Naive thymus-derived CD4-positive, alpha-beta T cell (primary cell): ENCODE measurements around the gene PHACTR1. TPM values are rescaled to one million over a fixed set of nuclear protein-coding genes. Genes with fewer than 3 reads are reported as not detected.
A peak's percentile ranks its signal among the peaks of the same experiment; 100 is the strongest.

ENCODE experiments used
- ATAC-seq: fragments of 150-1000 bp; cut with Tn5 transposase; 2 replicates; pipeline ENCODE4 v1.10.0; 2021; ENCODE audit warnings: mild to moderate bottlenecking, moderate library complexity
- CTCF ChIA-PET: fragments of 350-600 bp; sonication (Branson Sonifier 250); formaldehyde crosslinking; loops from one replicate; lab custom pipeline; 2021; ENCODE audit warnings: antibody characterized with exemption; lab: Charles Lee
- POLR2A ChIA-PET: fragments of 350-600 bp; sonication (Branson Sonifier 250); formaldehyde crosslinking; loops from one replicate; lab custom pipeline; 2021; ENCODE audit warnings: antibody characterized with exemption, inconsistent platforms; lab: Charles Lee
- DNase-seq, 9 donors: peaks; one replicate each; pipeline versions ENCODE4 v3.0.0 to v3.0.0-alpha.2; 2020 to 2022; ENCODE audit warnings: mixed read lengths in 1 of 9
- H3K27ac ChIP-seq: one replicate; pipeline ENCODE4 v1.7.0; 2013; ENCODE audit warnings: mild to moderate bottlenecking, low read depth, low read length, moderate library complexity
- H3K27me3 ChIP-seq, 2 donors: one replicate each; pipeline ENCODE4 v1.7.0; 2013; ENCODE audit warnings: low read length in 2 of 2, mild to moderate bottlenecking in 2 of 2, moderate library complexity in 2 of 2; ENCODE audit not compliant: control insufficient read depth in 2 of 2, insufficient read depth in 2 of 2
- H3K36me3 ChIP-seq, 3 experiments: 1 replicate in 2 of 3; 2 replicates in 1 of 3; pipeline ENCODE4 v1.7.0; 2013; ENCODE audit warnings: low read length in 3 of 3, mild to moderate bottlenecking in 3 of 3, moderate library complexity in 1 of 3; ENCODE audit not compliant: insufficient read depth in 3 of 3, control insufficient read depth in 2 of 3
- H3K4me1 ChIP-seq, 2 donors: one replicate each; pipeline ENCODE4 v1.7.0; 2013; ENCODE audit warnings: low read length in 2 of 2, mild to moderate bottlenecking in 2 of 2, moderate library complexity in 1 of 2; ENCODE audit not compliant: control insufficient read depth in 2 of 2, insufficient read depth in 2 of 2
- H3K4me3 ChIP-seq: 2 replicates; pipeline ENCODE4 v1.7.0; 2013; ENCODE audit warnings: mild to moderate bottlenecking, low read length
- H3K9me3 ChIP-seq, 3 experiments: 1 replicate in 2 of 3; 2 replicates in 1 of 3; pipeline ENCODE4 v1.7.0; 2013; ENCODE audit warnings: low read length in 3 of 3; ENCODE audit not compliant: control insufficient read depth in 2 of 3
- H3K27ac Mint-ChIP-seq, 9 donors: one replicate each; pipeline ENCODE4 v1.8.0; 2020 to 2022; ENCODE audit warnings: mixed read lengths in 9 of 9, mild to moderate bottlenecking in 8 of 9, moderate library complexity in 5 of 9, inconsistent platforms in 2 of 9
- H3K27me3 Mint-ChIP-seq, 5 donors: one replicate each; pipeline ENCODE4 v1.8.0; 2021 to 2022; ENCODE audit warnings: mixed read lengths in 5 of 5, mild to moderate bottlenecking in 1 of 5
- H3K36me3 Mint-ChIP-seq, 5 donors: one replicate each; pipeline ENCODE4 v1.8.0; 2020 to 2022; ENCODE audit warnings: mixed read lengths in 5 of 5, mild to moderate bottlenecking in 3 of 5, inconsistent platforms in 1 of 5
- H3K4me1 Mint-ChIP-seq, 7 donors: one replicate each; pipeline ENCODE4 v1.8.0; 2020 to 2022; ENCODE audit warnings: mixed read lengths in 7 of 7, mild to moderate bottlenecking in 3 of 7, inconsistent platforms in 1 of 7
- H3K4me3 Mint-ChIP-seq, 10 donors: one replicate each; pipeline ENCODE4 v1.8.0; 2020 to 2022; ENCODE audit warnings: mild to moderate bottlenecking in 10 of 10, mixed read lengths in 10 of 10, moderate library complexity in 6 of 10, inconsistent platforms in 2 of 10
- H3K9me3 Mint-ChIP-seq, 11 donors: one replicate each; pipeline ENCODE4 v1.8.0; 2020 to 2022; ENCODE audit warnings: mixed read lengths in 11 of 11, mild to moderate bottlenecking in 4 of 11, inconsistent platforms in 1 of 11, moderate library complexity in 1 of 11
- intact Hi-C, 2 donors: fragments of 100-400 bp; cut with micrococcal nuclease; formaldehyde crosslinking; loops; one replicate each; pipeline ENCODE4 v1.15.1; 2023
- polyA plus RNA-seq, 2 donors: library from polyadenylated mRNA; unstranded; fragments of 300-500 nt; fragmentation: Illumina TruSeq; gene quantifications; one replicate each; pipeline ENCODE4 v1.2.3, GENCODE V29; 2021
- total RNA-seq, 6 experiments: library from RNA in 5 of 6; stranded (reverse) in 5 of 6; gene quantifications; 1 replicate in 5 of 6; 2 replicates in 1 of 6; pipeline ENCODE4 v1.2.3 and lab custom pipeline; 2021 to 2026

Gene PHACTR1
- total and polyA plus RNA-seq, 7 experiments from 2014 or later: 0.18 to 43.1 (median 0.62) TPM

- Histone ChIP-seq H3K27me3 (no peaks in the 10 kb centered on the region), H3K36me3 (no peaks in the 10 kb centered on the region), H3K4me3 (no peak overlapping the region), H3K9me3 (peaks cover 0 to 8% (median 0%) of the 10 kb centered on the region in 3 experiments), H3K27ac (no peak overlapping the region), H3K4me1 (no peaks in the 10 kb centered on the region)
- peaks cover 0 to 1% (median 0%) of the 10 kb centered on the region in 7 donors for H3K4me1 Mint-ChIP-seq
- H3K4me3 Mint-ChIP-seq: no peak overlapping the region
- peaks cover 0 to under 1% (median 0%) of the 10 kb centered on the region in 5 donors for H3K36me3 Mint-ChIP-seq
- no peak for ATAC-seq
- CTCF ChIA-PET: interaction anchor here (0.7 kb wide), 1 partner anchor 23 kb away, joined by 4 read pairs; no protein-coding TSS in a partner anchor
- H3K27ac Mint-ChIP-seq: no peak overlapping the region
- intact Hi-C loops: no loop called here
- POLR2A ChIA-PET: no interaction called here
- peaks cover 0 to under 1% (median 0%) of the 10 kb centered on the region in 11 donors for H3K9me3 Mint-ChIP-seq
- H3K27me3 Mint-ChIP-seq: peaks cover 0 to 10% (median 5%) of the 10 kb centered on the region in 5 donors
- no peak for DNase-seq
Observed at GRCh38 chr6:13251242-13251641, 534.7 kb downstream of the PHACTR1 start.

- ChIA-PET CTCF (no interaction called here), POLR2A (interaction anchor here (0.7 kb wide), 1 partner anchor 32 kb away, joined by 5 read pairs; no protein-coding TSS in a partner anchor)
- H3K27me3 Mint-ChIP-seq: peaks cover 0 to 10% (median 5%) of the 10 kb centered on the region in 5 donors
- H3K27ac ChIP-seq: no peak overlapping the region
- DNase-seq: no peak
- H3K9me3 Mint-ChIP-seq: peaks cover 0 to 11% (median 2%) of the 10 kb centered on the region in 11 donors
- no peak overlapping the region for H3K4me3 Mint-ChIP-seq
- no peak overlapping the region for H3K4me3 ChIP-seq
- peaks cover 0 to 15% (median 6%) of the 10 kb centered on the region in 5 donors for H3K36me3 Mint-ChIP-seq
- ATAC-seq: no peak
- intact Hi-C loops: no loop called here
- peaks cover 0 to 8% (median 0%) of the 10 kb centered on the region in 3 experiments for H3K9me3 ChIP-seq
- no peaks in the 10 kb centered on the region for H3K4me1 ChIP-seq
- peaks cover 0 to 1% (median 0%) of the 10 kb centered on the region in 7 donors for H3K4me1 Mint-ChIP-seq
- no peak overlapping the region for H3K27ac Mint-ChIP-seq
- H3K36me3 ChIP-seq: no peaks in the 10 kb centered on the region
- no peaks in the 10 kb centered on the region for H3K27me3 ChIP-seq
Observed at GRCh38 chr6:13252790-13253189, 536.2 kb downstream of the PHACTR1 start.

- ChIA-PET CTCF (no interaction called here), POLR2A (no interaction called here)
- intact Hi-C loops: no loop called here
- no peak overlapping the region for H3K27ac Mint-ChIP-seq
- DNase-seq (no peak), ATAC-seq (peak; percentile 65)
- no peak overlapping the region for H3K4me3 ChIP-seq
- H3K4me1 ChIP-seq: no peaks in the 10 kb centered on the region
- H3K27ac ChIP-seq: no peak overlapping the region
- peaks cover 0 to 6% (median under 1%) of the 10 kb centered on the region in 5 donors for H3K27me3 Mint-ChIP-seq
- peaks cover 0 to 1% (median 0%) of the 10 kb centered on the region in 7 donors for H3K4me1 Mint-ChIP-seq
- no peaks in the 10 kb centered on the region for H3K27me3 ChIP-seq
- H3K9me3 ChIP-seq: peaks cover 0 to 8% (median 0%) of the 10 kb centered on the region in 3 experiments
- H3K9me3 Mint-ChIP-seq: peaks cover 0 to 11% (median 2%) of the 10 kb centered on the region in 11 donors
- no peaks in the 10 kb centered on the region for H3K36me3 ChIP-seq
- peaks cover 0 to 15% (median 6%) of the 10 kb centered on the region in 5 donors for H3K36me3 Mint-ChIP-seq
- H3K4me3 Mint-ChIP-seq: no peak overlapping the region
Observed at GRCh38 chr6:13253272-13253671, 536.7 kb downstream of the PHACTR1 start.

GRCh38 chr6:13256266-13257001 is 539.9 kb downstream of the PHACTR1 start:
- peaks cover 0 to 15% (median 6%) of the 10 kb centered on the region in 5 donors for H3K36me3 Mint-ChIP-seq
- intact Hi-C loops: no loop called here

GRCh38 chr6:13259393-13259792 is 542.8 kb downstream of the PHACTR1 start:
- no peak overlapping the region for H3K4me3 ChIP-seq
- H3K9me3 Mint-ChIP-seq: peaks cover 0 to 11% (median 2%) of the 10 kb centered on the region in 11 donors
- no peak overlapping the region for H3K4me3 Mint-ChIP-seq
- no peaks in the 10 kb centered on the region for H3K36me3 ChIP-seq
- ChIA-PET CTCF (no interaction called here), POLR2A (no interaction called here)
- intact Hi-C loops: no loop called here
- DNase-seq (no peak), ATAC-seq (no peak)
- no peaks in the 10 kb centered on the region for H3K27me3 ChIP-seq
- H3K4me1 ChIP-seq: peaks cover 0 to 5% of the 10 kb centered on the region in 2 donors
- H3K4me1 Mint-ChIP-seq: peaks cover 4 to 18% (median 14%) of the 10 kb centered on the region in 7 donors
- H3K36me3 Mint-ChIP-seq: peaks cover 0 to 15% (median 6%) of the 10 kb centered on the region in 5 donors
- peaks cover 0 to 4% (median 0%) of the 10 kb centered on the region in 5 donors for H3K27me3 Mint-ChIP-seq
- no peak overlapping the region for H3K27ac Mint-ChIP-seq
- no peak overlapping the region for H3K27ac ChIP-seq
- H3K9me3 ChIP-seq: peaks cover 0 to 8% (median 0%) of the 10 kb centered on the region in 3 experiments

More at GRCh38 chr6:13256266-13257001, 539.9 kb downstream of the PHACTR1 start:
- no peak overlapping the region for H3K27ac Mint-ChIP-seq
- H3K27me3 Mint-ChIP-seq: peaks cover 0 to under 1% (median 0%) of the 10 kb centered on the region in 5 donors
- DNase-seq: no peak
- Histone ChIP-seq H3K4me3 (no peak overlapping the region), H3K4me1 (peaks cover 0 to 5% of the 10 kb centered on the region in 2 donors), H3K36me3 (no peaks in the 10 kb centered on the region), H3K27ac (no peak overlapping the region), H3K9me3 (peaks cover 0 to 8% (median 0%) of the 10 kb centered on the region in 3 experiments), H3K27me3 (no peaks in the 10 kb centered on the region)
- no peak overlapping the region for H3K4me3 Mint-ChIP-seq
- H3K9me3 Mint-ChIP-seq: peaks cover 0 to 11% (median 2%) of the 10 kb centered on the region in 11 donors
- ChIA-PET CTCF (no interaction called here), POLR2A (interaction anchor here (0.6 kb wide), 1 partner anchor 45 kb away, joined by 4 read pairs; no protein-coding TSS in a partner anchor)
- H3K4me1 Mint-ChIP-seq: peaks cover under 1 to 11% (median 9%) of the 10 kb centered on the region in 7 donors
- peak; percentile 51 for ATAC-seq

- H3K36me3 ChIP-seq: no peaks in the 10 kb centered on the region
- ChIA-PET POLR2A (interaction anchor here (0.6 kb wide), 1 partner anchor 534 kb away, joined by 3 read pairs; no protein-coding TSS in a partner anchor), CTCF (interaction anchor here (0.7 kb wide), 1 partner anchor 10 kb away, joined by 3 read pairs; no protein-coding TSS in a partner anchor)
- no peak overlapping the region for H3K4me3 ChIP-seq
- no peak overlapping the region for H3K4me3 Mint-ChIP-seq
- H3K27me3 Mint-ChIP-seq: peaks cover 0 to 4% (median 0%) of the 10 kb centered on the region in 5 donors
- H3K27ac ChIP-seq: no peak overlapping the region
- H3K27ac Mint-ChIP-seq: no peak overlapping the region
- H3K4me1 ChIP-seq: peaks cover 0 to 5% of the 10 kb centered on the region in 2 donors
- ATAC-seq: no peak
- intact Hi-C loops: no loop called here
- H3K9me3 Mint-ChIP-seq: peaks cover 0 to 11% (median 2%) of the 10 kb centered on the region in 11 donors
- peaks cover 0 to 8% (median 0%) of the 10 kb centered on the region in 3 experiments for H3K9me3 ChIP-seq
- DNase-seq: no peak
- H3K36me3 Mint-ChIP-seq: peaks cover 0 to 15% (median 9%) of the 10 kb centered on the region in 5 donors
- H3K27me3 ChIP-seq: no peaks in the 10 kb centered on the region
- H3K4me1 Mint-ChIP-seq: peaks cover 4 to 18% (median 14%) of the 10 kb centered on the region in 7 donors
Observed at GRCh38 chr6:13260101-13260598, 543.6 kb downstream of the PHACTR1 start.
